Thyroid gland (tissue), 4 donors: ENCODE results near the gene MRPL23. TPM values are rescaled to one million over a fixed set of nuclear protein-coding genes. Genes with fewer than 3 reads are reported as not detected.
"Not testable (repeated sequence)": the region's sequence is repeated elsewhere in the genome, so short reads cannot be mapped to it uniquely, and the experiment has no call there.

ENCODE experiments used
- DNase-seq, 2 donors: peaks; one replicate each; pipeline ENCODE4 v3.0.0-alpha.2; 2019
- H3K27ac ChIP-seq, 3 donors: fragments of 200-600 bp; sonication (generic); 1 replicate in 2 of 3; 2 replicates in 1 of 3; pipeline ENCODE4 v1.5.1; 2016 to 2019; ENCODE audit warnings: mild to moderate bottlenecking in 1 of 3, moderate library complexity in 1 of 3
- H3K27me3 ChIP-seq: fragments of 200-600 bp; sonication (generic); one replicate; pipeline ENCODE4 v1.5.1; 2019
- H3K36me3 ChIP-seq, 2 donors: fragments of 200-600 bp; sonication (generic); one replicate each; pipeline ENCODE4 v1.5.1; 2016 to 2019
- H3K4me1 ChIP-seq, 2 donors: fragments of 200-600 bp; sonication (generic); one replicate each; pipeline ENCODE4 v1.5.1; 2017 to 2019
- H3K4me3 ChIP-seq, 3 donors: fragments of 200-600 bp; sonication (generic); replicated peaks in 1 of 3; 1 replicate in 2 of 3; 2 replicates in 1 of 3; pipeline ENCODE4 v1.5.1; 2016; ENCODE audit warnings: mild to moderate bottlenecking in 1 of 3
- H3K9me3 ChIP-seq: fragments of 200-600 bp; sonication (generic); one replicate; pipeline ENCODE4 v1.5.1; 2017
- CTCF ChIP-seq, 6 experiments: fragments of 200-600 bp in 3 of 6; fragments of 450-650 bp in 3 of 6; sonication (generic) in 3 of 6; IDR thresholded peaks; one replicate each; pipeline ENCODE4 v1.5.1; 2016 to 2019; ENCODE audit warnings: antibody characterized with exemption in 6 of 6, mild to moderate bottlenecking in 2 of 6, inconsistent platforms in 1 of 6, moderate library complexity in 1 of 6
- POLR2A ChIP-seq, 2 donors: fragments of 450-650 bp; IDR thresholded peaks; one replicate each; pipeline ENCODE4 v1.6.1; 2017; ENCODE audit warnings: antibody characterized with exemption in 2 of 2, mild to moderate bottlenecking in 2 of 2, moderate library complexity in 1 of 2
- WGBS, 2 donors: methylation state at CpG; one replicate each; pipeline ENCODE4 v1.1.5; 2017; 5-methylcytosine and 5-hydroxymethylcytosine counted together
- intact Hi-C: fragments of 100-400 bp; cut with DNase I; formaldehyde crosslinking; loops from one replicate; pipeline ENCODE4 v1.15.1; 2023
- total RNA-seq, 4 donors: library from RNA; depleted of rRNA; stranded (reverse); fragments of >200 nt; gene quantifications; one replicate each; pipeline ENCODE4 v1.2.3, GENCODE V29; 2016

Gene MRPL23
- total RNA-seq, 4 donors from 2014 or later: 86.9 to 241 (median 159) TPM

GRCh38 chr11:1936781-1937615 lies 10.1 kb upstream of the MRPL23 start:
- DNase-seq: no peak
- H3K27ac ChIP-seq: no peak overlapping the region
- H3K36me3 ChIP-seq: no peaks in the 10 kb centered on the region
- intact Hi-C loops: no loop called here
- TF ChIP-seq CTCF (IDR thresholded peaks at IDR 0.05) (no peak), POLR2A (IDR thresholded peaks at IDR 0.05) (no peak)
- WGBS, 2 donors: 87 to 92% methylated on average over 7 to 13 of the region's 34 CpGs
- no peaks in the 10 kb centered on the region for H3K9me3 ChIP-seq
- no peaks in the 10 kb centered on the region for H3K27me3 ChIP-seq
- H3K4me3 ChIP-seq: no peak overlapping the region
- no peaks in the 10 kb centered on the region for H3K4me1 ChIP-seq

- DNase-seq: no peak
- WGBS, 2 donors: 80 to 86% methylated on average over 27 of the region's 35 CpGs
- Histone ChIP-seq H3K4me3 (no peak overlapping the region), H3K4me1 (no peaks in the 10 kb centered on the region), H3K9me3 (no peaks in the 10 kb centered on the region), H3K27ac (no peak overlapping the region), H3K27me3 (no peaks in the 10 kb centered on the region), H3K36me3 (no peaks in the 10 kb centered on the region)
- intact Hi-C loops: no loop called here
- TF ChIP-seq POLR2A (IDR thresholded peaks at IDR 0.05) (no peak), CTCF (IDR thresholded peaks at IDR 0.05) (no peak)
Measured at GRCh38 chr11:1937616-1938342, 9.4 kb upstream of the MRPL23 start.

GRCh38 chr11:1938343-1939005 lies 8.7 kb upstream of the MRPL23 start:
- 77 to 85% methylated on average over 15 to 23 of the region's 27 CpGs for WGBS, 2 donors
- intact Hi-C loops: no loop called here
- H3K4me3 ChIP-seq: no peak overlapping the region
- no peak overlapping the region for H3K27ac ChIP-seq
- H3K9me3 ChIP-seq: no peaks in the 10 kb centered on the region
- no peak for DNase-seq
- no peaks in the 10 kb centered on the region for H3K27me3 ChIP-seq
- H3K36me3 ChIP-seq: no peaks in the 10 kb centered on the region
- no peaks in the 10 kb centered on the region for H3K4me1 ChIP-seq
- no peak for TF ChIP-seq POLR2A (IDR thresholded peaks at IDR 0.05)
- TF ChIP-seq CTCF (IDR thresholded peaks at IDR 0.05): no peak

GRCh38 chr11:1939006-1939625 lies 8.0 kb upstream of the MRPL23 start:
- no peak for DNase-seq
- intact Hi-C loops: no loop called here
- H3K27me3 ChIP-seq: no peaks in the 10 kb centered on the region
- H3K4me3 ChIP-seq: no peak overlapping the region
- no peaks in the 10 kb centered on the region for H3K9me3 ChIP-seq
- H3K36me3 ChIP-seq: no peaks in the 10 kb centered on the region
- WGBS, 2 donors: 45 to 64% methylated on average over 22 to 23 of the region's 23 CpGs
- H3K27ac ChIP-seq: no peak overlapping the region
- H3K4me1 ChIP-seq: no peaks in the 10 kb centered on the region
- TF ChIP-seq POLR2A (IDR thresholded peaks at IDR 0.05) (no peak), CTCF (IDR thresholded peaks at IDR 0.05) (no peak)

- H3K36me3 ChIP-seq, H3K9me3 ChIP-seq, DNase-seq, H3K4me3 ChIP-seq, intact Hi-C loops, H3K27ac ChIP-seq, H3K27me3 ChIP-seq, H3K4me1 ChIP-seq: not testable (repeated sequence)
- WGBS, 2 donors: 87 to 93% methylated on average over 1 of the region's 1 CpG
Measured at GRCh38 chr11:1939788-1940187, 7.3 kb upstream of the MRPL23 start.
